Activated naive CD8-positive, alpha-beta T cell (primary cell): Measurements from ENCODE around the gene B4GALNT1.

Source experiments
- H3K27ac Mint-ChIP-seq: one replicate; pipeline ENCODE4 v1.8.0; 2021; ENCODE audit warnings: mixed read lengths
- H3K27me3 Mint-ChIP-seq: one replicate; pipeline ENCODE4 v1.8.0; 2021; ENCODE audit warnings: mixed read lengths
- H3K36me3 Mint-ChIP-seq: one replicate; pipeline ENCODE4 v1.8.0; 2021; ENCODE audit warnings: mixed read lengths
- H3K4me1 Mint-ChIP-seq: one replicate; pipeline ENCODE4 v1.8.0; 2021; ENCODE audit warnings: low read depth, mixed read lengths
- H3K4me3 Mint-ChIP-seq: one replicate; pipeline ENCODE4 v1.8.0; 2021; ENCODE audit warnings: mild to moderate bottlenecking, mixed read lengths
- H3K9me3 Mint-ChIP-seq: one replicate; pipeline ENCODE4 v1.8.0; 2021; ENCODE audit warnings: low read depth, mixed read lengths

The B4GALNT1 gene

DNA sequence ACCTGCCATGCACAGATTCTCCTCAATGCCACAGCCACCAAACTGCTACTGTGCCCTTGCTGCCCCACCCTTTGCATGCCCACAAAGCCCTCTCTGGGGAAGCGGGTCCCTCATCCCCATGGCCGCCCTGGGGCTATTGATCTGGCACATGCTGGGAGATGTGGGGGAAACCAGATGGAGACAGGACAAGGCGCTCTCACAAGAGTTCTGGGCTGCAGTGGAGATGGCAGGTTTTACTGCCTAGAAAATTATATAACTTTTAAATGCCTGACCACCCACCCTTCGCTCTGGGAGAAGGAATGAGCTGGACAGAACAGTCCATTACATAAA is 52.6 kb downstream of the B4GALNT1 start:
- H3K36me3 Mint-ChIP-seq: no peaks in the 10 kb centered on the region
- H3K4me1 Mint-ChIP-seq: no peaks in the 10 kb centered on the region
- no peaks in the 10 kb centered on the region for H3K9me3 Mint-ChIP-seq
- peaks cover 2% of the 10 kb centered on the region for H3K27me3 Mint-ChIP-seq
- H3K27ac Mint-ChIP-seq: no peak overlapping the region
- H3K4me3 Mint-ChIP-seq: no peak overlapping the region

DNA sequence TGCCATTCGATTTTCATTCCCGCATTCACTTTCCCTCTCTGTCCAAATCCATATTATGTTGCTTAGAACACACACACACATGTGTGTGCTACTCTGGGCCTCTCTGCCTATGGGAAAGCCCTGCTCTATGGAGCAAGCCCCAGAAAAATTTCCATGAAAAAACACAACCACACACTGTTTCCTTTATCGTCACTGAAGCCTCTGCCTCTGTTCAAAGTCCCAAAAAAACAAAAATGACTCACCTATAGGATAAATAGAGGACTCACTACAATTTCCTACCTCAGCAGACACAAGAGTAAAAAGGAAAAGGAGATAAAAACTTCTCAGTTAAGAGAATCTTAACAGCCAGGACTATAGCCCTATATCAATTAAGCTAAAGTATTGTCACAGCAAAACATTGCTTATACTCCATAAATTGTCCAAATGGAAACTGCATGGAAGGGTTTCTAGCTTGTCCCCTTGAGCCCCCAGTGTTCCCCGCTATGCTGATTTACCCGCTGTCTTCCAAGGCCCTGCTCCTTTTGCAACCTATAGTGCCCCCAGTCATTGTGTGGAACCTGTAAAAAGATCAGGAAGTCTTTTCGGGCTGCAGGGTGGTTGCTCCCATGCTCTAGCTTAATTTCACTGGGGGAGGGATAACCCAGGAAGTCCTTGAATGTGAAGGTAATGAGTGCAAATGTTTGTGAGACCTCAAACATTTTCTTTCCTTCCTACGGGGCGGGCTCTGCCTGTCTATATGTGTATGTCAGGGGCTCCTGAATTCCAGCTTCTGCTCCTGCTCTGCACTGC is 53.1 kb downstream of the B4GALNT1 start:
- Mint-ChIP-seq H3K4me3 (no peak overlapping the region), H3K27ac (no peak overlapping the region), H3K36me3 (no peaks in the 10 kb centered on the region), H3K27me3 (peaks cover 2% of the 10 kb centered on the region), H3K4me1 (no peaks in the 10 kb centered on the region), H3K9me3 (no peaks in the 10 kb centered on the region)

DNA sequence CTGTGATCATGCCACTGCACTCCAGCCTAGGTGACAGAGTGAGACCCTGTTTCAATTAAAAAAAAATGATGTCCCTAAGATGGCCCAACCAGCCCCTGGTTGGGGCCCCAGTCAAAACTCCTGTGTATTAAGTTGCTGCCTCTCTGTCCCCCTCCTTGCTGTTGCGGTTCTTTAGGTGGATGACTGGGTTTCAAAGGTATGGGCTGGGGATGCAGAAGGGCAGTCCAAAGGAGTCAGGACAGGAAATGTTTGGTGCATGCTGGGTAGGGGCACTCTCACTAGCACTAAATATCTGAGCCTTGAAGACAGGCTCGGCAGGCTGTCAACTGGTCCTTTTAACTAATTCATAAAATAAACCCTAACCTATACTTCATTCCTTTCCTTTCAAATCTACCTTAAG is 54.0 kb downstream of the B4GALNT1 start:
- Mint-ChIP-seq H3K4me3 (no peak overlapping the region), H3K27me3 (peaks cover 2% of the 10 kb centered on the region), H3K36me3 (no peaks in the 10 kb centered on the region), H3K27ac (no peak overlapping the region), H3K9me3 (no peaks in the 10 kb centered on the region), H3K4me1 (no peaks in the 10 kb centered on the region)

DNA sequence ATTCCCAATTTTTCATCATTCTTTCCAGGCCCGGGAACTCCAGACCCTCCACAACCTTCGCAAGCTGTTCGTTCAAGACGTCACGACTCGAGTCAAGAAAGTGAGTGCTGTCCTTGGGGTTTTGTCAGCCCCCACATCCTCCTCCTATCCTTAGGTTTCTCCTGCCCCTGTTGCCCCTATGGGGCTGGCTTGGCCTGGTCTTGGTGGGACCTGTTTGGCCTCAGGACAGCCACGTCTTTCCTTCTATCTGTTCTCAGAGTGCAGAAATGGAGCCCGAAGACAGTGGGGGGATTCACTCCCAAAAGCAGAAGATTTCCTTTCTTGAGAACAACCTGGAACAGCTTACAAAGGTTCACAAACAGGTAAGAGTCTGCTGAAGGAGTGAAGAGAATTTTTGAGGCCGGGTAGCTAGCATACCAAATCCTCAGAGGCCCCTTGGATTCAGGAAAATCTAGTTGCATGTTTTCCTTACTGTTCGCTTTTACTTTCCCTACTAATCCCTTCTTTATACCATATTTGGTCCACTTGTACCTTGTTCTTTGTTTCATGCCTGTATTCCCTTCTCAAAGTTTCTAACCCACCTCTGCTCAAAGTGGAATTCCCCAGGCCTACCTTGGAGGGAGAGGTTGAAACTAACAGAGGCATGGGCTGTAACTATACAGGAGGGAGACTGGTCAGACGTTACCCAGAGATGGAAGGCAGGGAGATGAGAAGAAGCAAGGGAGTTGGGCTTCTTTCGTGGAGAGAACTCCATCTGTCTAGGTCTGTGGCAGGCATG is 54.8 kb downstream of the B4GALNT1 start:
- Mint-ChIP-seq H3K4me1 (no peaks in the 10 kb centered on the region), H3K36me3 (no peaks in the 10 kb centered on the region)

DNA sequence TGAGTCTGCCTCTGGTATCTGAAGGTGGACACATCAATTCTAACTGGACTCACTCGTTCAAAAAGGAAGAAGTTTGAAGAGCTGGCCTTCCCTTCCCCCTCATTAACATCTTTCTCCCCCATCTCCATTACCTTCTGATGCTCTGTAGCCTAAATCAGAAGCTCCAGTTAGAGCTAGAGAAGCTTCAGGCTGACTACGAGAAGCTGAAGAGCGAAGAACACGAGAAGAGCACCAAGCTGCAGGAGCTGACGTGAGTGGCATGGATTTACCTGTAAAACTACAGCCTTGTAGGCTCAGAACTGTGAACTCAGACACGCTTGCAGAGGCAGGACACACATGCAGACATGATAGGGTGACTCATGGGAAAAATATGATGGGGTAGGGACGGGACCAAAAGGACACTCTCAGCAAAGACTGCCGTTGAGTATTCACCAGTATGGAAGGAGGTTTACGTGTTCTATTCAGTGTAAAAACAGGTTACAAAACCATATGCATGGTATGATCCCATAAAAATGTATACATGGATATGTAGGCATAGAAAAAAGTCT is 56.3 kb downstream of the B4GALNT1 start:
- Mint-ChIP-seq H3K9me3 (no peaks in the 10 kb centered on the region), H3K4me1 (no peaks in the 10 kb centered on the region), H3K4me3 (no peak overlapping the region), H3K27me3 (no peaks in the 10 kb centered on the region), H3K27ac (no peak overlapping the region), H3K36me3 (no peaks in the 10 kb centered on the region)

More for the DNA sequence above, 54.8 kb downstream of the B4GALNT1 start:
- H3K27ac Mint-ChIP-seq: no peak overlapping the region
- no peak overlapping the region for H3K4me3 Mint-ChIP-seq
- no peaks in the 10 kb centered on the region for H3K27me3 Mint-ChIP-seq
- H3K9me3 Mint-ChIP-seq: no peaks in the 10 kb centered on the region
